Activated CD4-positive, CD25-positive, alpha-beta regulatory T cell (primary cell): ENCODE results near the gene PTCH2.
"Not testable (repeated sequence)": the region's sequence is repeated elsewhere in the genome, so short reads cannot be mapped to it uniquely, and the experiment has no call there.

Experiments
- DNase-seq, 4 experiments: peaks; one replicate each; lab custom pipeline; 2025; lab: John Stamatoyannopoulos, UW

Gene PTCH2

DNA sequence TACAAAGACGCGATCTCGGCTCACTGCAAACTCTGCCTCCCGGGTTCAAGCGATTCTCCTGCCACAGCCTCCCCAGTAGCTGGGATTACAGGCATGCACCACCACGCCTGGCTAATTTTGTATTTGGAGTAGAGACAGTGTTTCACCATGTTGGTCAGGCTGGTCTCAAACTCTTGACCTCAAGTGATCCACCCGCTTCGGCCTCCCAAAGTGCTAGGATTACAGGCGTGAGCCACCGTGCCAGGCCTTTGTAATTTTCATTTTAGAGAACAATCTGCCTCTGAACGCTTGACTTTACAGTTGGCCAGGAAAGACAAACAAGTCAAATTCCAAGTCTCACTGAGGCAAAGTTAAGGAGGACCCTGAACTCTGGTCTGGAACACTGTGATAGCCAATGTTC is 4.8 kb downstream of the PTCH2 start:
- DNase-seq = not testable (repeated sequence)

DNA sequence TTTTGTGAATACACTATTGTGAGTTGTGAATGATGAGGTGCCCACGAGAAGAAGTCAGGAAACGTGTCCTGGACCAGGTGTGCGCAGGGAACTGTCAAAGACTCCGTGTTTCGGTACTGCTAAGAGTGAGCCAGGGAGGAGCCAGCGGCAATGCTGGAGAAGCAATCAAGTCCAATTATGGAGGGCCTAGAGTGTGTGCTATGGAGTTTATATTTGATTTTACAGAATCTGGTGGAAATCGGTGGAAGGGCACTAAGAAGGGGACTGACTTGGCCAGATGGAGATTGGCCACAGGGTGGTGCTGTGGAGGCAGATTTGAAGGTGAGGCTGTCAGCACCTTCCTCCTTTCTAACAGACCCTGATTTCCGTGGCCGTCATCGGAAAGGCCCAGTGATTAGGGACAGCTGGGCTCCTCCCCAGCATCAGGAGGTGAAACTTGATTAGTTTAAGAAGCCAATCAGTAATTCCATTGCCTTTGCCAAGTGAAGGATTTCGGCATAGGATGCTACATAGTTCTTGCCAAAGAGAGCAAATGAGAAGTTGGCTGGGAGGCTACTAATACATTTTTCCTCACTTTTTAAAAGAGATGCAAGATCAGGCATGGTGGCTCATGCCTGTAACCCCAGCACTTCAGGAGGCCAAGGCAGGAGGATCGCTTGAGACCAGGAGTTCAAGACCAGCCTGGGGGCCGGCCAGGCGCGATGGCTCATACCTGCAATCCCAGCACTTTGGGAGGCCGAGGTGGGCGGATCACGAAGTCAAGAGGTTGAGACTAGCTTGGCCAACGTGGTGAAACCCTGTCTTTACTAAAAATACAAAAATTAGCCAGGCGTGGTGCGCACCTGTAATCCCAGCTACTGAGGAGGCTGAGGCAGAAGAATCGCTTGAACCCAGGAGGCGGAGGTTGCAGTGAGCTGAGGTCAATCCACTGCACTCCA is 7.0 kb downstream of the PTCH2 start:
- peak; percentile 72 to 84 (median 78) for DNase-seq

DNA sequence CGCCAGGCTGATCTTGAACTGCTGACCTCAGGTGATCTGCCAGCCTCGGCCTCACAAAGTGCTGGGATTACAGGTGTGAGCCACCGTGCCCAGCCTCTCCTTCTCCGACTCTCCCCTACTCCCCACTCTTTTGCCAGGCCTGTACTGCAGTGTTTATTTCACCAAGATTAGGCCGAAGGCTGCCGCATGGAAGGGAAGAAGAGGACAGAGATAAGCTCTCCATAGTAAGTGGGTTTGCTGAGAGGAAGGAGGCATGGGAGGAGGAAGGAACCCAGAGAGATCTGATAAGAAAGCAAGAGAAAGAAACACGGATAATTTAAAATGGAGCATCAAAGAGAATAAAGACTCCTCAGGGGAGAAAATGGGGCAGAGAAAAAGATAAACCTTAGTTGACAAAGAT is 8.7 kb downstream of the PTCH2 start:
- DNase-seq = no peak

DNA sequence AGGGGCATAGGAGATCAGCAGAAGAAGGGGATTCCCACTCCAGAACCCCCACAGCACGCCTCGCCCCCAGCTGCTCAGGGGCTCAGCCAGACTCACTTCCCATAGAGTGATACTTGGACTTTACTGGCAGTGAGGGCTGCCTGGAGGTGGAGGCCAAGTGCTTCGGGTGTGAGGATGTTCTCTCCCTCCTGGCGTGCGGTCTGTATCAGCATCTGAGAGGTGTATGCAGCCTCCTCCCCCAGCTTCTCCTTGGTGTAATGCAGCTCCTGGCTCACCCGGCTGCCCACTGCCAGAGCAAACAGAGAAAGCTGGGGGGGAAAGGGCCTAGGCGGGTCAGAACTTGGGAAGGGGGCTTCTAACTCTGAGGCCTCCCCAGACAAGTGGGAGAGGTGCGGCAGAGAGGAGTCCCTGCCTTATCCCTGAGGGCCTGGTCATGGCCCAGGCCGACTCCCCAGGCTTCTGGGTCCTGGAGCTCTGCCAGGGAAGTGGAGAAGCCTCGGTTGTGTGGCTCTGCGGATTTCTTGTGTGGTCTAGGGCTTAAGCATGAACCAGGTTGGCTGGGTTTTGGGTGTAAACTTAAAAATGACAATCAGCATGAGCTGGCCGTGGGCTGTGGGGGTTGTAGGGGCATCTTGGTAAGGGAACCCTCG is 10.9 kb downstream of the PTCH2 start:
- DNase-seq = no peak

DNA sequence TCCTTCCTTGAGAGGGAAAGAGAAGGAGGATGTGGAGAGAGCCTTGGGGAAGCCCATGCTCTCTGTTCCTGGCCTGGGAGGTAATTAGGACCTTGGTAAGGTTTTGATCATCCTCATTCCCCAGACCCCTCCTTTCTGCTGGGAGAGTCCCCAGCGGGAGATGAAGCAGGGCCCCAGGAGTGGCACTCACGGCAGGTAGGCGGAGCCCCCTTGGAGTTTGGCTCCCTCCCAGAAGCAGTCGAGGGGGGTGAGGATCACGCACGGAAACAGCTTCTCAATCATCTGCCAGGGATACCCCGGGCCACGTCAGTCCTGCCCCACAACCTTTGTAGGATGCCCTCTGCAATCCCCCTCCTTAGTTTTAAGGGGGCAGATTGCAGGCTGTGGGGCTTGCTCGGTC is 11.5 kb downstream of the PTCH2 start:
- no peak for DNase-seq

DNA sequence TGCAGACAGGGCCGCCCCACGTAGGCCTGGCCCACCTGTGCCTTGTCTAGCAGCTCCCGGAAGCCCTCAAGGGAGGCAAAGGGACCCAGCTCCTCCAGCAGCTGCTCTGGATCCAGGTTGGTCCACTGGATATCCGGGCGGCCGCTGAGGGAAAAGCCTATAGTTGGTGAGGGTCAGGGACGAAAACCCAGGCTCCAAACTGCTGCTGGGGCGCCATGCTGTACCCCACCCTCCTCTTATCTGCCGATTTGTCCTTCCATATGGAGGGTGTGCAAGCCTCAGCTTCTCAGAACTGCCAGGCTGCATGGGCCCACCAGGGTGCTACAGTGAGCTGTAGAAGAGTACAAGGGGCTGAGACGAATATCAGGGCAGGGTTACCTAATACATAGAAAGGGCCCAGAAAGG is 12.2 kb downstream of the PTCH2 start:
- no peak for DNase-seq

DNA sequence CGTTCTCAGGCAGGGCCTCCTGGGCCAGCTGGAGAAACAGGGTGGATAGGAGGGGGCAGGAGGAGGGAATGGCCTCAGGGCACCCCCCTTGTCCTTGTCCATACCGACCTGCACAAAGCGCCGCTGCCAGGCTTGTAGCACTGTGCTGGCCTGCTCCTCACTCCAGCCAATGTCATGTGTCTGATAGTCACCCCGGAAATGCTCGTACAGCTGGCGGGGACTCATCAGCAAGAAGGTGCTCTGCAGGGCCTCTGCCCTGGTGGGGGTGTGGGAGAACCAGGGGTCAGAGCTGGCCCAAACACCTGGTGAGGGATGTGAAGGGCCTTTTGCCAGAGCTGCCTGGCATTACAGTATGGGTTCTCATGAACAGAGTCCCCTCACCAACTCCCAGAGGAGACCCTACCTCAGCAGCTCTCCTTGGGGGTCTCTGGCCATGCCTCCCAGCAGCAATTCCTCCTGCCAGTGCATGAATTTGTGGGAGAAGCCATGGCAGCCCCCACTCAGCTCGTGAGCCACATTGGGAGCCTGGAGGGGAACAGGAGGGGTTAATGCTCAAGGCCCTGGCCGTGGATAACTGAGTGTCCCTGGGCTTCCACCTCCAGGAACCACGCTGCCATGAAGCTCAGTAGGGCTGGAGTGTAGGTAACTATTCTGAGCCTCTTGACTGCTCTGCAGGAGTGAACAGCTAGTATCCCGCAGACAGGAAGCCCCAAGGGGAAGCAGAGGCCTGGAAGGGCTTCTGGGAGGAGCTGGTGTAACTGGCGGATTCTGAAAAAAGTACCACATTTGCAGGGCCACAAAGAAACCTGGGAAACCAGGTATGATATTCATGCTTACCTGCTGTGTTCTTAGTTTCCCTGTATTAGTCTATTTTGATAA is 13.3 kb downstream of the PTCH2 start:
- no peak for DNase-seq

DNA sequence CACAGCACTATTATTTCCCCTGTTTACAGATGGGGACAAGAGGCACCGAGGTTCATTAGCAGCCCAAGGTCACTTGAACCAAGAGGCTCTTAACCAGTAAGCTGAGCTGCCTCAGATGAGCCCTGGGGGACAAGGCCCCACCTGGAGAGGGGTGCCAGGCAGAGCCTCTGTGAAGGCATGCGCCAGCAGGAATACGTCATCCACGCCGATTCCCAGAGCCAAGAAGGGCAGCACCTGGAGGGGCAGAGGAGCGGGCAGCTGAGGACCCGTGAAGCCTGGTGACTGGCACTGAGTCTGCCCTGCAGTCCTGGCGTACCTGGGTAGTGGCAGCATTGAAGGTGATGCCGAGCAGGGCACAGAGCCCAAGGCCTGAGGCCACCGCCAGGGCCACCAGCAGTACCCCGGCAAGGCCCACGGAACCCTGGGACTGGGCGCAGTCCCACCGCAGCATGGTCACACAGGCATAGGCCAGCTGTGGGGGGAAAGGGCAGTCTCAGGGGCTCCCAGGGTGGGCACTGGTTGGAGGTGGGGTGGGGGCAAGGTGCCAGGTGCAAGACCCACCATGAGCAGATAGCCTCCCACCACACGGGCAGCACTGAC is 14.1 kb downstream of the PTCH2 start:
- DNase-seq = no peak

DNA sequence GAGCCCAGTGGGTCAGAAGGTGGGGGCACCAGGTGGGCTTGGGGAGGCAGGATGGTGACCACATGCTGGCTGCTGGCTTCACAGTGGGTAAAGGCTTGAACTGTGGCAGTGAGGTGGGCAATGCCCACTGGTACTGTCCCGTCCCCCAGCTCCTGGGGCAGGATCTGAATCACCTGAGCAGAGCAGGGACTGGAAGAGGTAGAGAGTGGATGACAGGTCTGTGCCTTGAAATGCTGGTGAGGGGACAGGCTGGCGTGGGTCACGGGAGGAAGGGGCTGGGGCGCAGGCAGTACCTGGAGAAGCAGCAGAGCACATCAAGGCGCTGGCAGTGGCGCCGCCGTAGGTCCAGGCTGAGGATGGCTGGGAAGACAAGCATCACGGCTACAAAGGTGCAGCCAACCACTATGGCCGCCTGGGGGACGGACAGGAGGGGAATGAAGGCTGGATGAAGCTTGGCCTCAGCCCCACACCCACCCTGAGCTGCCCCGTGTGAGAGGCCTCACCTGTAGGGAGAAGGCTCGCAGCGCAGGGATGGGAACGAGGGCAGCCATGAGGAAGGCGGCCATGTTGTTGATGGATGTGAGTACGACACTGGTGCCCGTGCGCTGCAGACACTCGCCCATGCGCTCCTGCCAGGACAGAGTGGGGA is 14.9 kb downstream of the PTCH2 start:
- no peak for DNase-seq

DNA sequence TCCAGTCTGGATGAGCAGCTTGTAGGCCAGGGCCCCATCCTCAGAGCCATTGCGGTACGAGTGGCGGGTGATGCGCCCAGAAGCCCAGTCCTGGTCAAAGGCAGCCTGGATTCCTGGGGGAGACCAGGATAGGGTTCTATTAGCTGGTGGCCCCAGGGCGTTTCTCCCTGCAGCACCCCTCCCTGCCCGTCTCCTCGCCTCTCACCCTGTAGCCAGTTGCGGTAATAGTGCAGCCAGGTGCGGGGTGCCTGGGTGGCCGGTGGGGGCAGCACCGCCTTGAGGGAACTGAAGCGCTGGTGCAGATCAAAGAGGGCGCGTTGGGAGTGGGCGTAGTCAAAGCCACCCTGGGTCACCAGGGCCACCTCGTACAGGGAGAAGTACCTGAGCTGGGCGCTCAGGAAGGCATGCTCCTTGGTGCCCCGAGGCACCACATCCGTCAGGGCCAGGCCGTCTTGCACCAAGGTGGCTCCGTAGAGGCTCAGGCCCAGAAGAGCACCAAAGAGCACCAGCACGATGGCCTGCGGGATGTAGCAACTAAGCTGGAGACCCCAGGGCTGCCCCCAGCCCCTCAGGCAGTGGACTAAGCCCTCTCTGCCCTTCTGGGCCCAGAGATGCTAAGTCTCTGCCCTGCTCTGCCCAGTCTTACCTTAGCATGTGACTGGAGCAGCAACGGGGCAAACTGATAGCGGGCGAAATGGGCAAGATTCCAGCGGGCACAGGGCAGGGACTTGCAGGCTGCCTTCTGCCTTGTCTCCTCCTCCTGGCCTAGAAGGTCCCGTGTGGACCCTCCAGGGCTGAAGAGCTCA is 15.7 kb downstream of the PTCH2 start:
- DNase-seq = no peak

DNA sequence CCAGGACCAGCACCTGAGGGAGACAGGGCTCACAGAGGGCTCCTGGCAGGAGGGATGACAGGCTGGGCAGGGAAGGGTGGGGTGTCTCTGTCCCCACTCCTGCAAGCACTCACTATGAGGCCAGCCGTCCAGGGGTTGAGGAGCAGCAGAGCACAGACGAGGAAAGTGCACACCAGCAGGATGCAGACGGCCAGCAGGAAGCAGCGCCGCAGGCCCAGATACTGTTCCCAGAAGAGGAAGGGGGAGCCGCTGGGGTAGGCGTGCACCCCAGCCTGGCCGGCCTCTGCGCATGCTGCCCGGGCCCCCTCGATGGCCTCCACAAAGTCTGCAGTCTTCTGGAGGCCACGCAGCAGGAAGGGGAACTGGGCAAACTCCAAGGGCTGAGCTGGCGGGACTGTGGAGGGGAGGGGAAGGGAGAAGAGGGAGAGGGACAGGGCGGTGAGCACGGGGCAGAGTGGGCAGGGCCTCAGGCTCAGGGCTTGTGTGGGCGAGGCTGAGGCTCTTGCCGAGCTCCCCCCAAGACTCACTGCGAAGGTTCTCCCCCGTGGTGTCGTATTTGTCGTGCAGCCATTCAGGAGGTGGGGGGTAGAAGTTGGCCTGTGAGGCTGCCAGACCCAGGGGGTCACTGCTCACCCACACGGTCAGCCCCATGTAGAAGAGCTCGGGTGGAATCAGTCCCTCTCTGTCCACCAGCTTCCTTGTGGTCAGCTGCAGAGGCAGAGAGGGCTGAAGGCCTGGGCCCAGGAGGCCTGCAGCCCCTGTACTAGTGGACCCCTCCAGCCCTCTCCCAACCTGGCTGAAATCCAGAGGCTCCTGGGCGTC is 16.5 kb downstream of the PTCH2 start:
- no peak for DNase-seq

DNA sequence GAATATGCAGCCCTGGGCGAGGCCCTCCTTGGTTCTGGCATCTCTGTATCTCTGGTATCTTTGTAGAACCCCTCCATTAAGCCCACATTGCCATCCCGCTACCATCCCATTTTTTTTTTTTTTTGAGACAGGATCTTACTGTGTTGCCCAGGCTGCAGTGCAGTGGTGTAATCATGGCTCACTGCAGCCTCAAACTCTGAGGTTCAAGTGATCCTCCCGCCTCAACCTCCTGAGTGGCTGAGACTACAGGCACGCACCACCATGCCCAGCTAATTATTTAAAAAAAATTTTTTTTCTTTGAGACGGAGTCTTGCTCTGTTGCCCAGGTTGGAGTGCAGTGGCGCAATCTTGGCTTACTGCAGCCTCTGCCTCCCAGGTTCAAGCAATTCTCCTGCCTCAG is 18.7 kb downstream of the PTCH2 start:
- DNase-seq = not testable (repeated sequence)

DNA sequence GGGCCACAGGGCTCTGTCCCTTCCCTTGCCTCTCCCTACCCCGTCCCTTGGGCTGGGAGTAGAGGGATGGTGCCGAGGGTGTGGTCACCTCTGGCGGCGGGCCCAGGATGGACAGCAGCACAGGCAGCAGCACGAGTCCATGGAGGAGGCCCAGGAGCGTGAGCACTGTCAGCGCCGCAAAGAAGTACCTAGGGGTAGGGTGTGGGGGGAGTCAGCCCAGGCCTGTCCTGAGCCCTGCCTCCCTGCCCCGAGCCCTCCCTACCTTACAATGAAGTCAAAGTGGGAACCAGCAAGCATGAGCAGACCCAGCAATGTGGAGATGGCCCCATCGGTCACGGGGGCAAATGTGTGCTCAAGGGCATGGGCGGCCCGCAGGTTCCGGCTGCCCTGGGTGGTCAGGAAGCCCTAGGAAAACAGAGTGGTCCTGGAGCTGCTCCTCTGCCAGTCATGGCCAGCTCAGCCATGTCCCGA is 20.0 kb downstream of the PTCH2 start:
- DNase-seq = no peak

DNA sequence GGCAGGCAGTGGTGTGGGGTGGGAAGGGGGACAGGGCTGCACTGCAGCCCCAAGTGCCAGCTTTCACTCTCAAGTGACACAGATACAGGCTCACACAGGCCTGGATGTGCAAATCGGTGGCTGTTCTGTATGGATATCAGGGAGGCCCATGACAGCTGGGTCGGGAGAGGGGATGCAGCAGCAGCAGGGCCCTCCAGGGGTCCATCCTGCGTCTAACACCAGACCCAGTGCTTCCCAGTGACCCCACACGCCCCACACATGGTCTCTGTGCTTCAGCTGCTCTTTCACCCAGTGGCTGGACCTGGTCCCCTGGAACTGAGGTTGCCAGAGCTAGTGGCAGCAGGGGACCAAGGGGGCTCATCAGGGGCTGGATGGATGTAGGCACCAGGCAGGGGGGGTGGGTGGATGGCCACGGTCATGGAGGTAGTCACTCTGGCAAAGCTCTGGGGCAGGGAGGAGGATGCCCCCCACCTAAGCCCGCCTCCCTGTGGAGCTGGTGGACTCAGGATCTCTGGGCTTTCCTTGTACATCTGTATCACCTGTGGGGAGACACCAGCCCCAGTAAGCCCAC is 20.8 kb downstream of the PTCH2 start:
- no peak for DNase-seq

DNA sequence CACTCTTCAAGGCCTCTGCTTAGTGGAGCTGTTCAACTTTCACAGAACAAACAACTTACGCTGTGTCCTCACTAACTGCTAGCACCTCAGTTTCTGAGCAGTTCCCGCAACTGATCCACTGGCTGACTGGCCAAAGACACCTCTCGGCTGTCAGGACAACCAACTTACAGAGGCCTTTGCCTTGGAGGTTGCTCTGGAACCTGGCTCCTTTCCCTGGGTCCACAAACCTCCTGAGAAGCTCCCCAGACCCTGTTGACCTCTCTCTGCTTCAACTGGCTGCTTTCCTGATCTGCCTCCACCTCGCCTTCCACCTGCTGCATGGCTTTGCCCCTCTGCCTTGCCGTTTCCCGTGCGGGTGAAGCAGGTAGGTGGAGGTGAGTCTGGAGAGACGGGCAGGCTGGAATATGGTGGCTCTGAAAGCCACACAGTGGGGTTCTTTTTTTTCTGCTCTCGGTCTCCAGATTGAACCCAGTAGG is 21.8 kb downstream of the PTCH2 start:
- no peak for DNase-seq

DNA sequence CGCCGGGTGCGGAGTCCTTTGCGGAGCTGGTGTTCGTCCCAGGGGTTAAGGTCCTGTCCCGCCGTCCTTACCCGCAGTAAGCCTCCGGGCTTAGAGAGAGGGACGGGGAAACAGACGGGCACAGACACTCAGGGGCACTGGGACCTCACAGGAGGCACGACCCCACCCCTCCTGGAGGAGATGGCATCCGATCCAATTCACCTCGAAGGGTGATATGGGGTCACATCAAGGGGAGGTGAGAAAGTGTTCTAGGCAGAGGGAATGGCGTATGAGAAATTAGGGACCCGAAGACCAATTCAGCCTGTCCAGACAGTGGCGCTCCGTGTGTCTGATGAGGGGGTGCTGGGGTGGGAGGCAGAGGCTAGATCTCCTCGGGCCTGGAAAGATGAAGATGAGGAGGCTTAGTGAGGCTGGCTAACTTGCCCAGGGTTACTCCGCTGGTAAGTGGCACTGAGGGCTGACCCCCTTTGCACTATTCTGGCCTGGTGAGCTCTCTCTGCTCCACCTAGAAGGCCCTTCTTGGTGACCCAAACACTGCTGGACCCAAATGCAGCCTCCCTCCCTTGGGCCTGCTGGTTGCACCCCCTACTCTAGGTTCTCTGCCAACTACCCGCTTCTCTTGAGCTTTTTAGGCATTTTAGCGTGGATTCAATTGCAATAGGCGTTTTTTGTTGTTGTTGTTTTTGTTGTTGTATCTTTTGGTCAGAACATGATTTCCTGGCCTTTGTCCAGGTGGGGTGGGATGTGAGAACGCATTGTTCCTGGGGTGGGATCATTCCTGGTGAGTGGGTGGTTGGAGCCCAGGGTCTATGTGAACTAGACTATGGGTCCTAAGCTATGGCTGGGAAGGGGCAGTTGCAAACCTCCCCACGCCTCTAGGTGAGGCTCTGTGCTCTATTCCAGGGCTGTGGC is 22.5 kb downstream of the PTCH2 start:
- DNase-seq = no peak

DNA sequence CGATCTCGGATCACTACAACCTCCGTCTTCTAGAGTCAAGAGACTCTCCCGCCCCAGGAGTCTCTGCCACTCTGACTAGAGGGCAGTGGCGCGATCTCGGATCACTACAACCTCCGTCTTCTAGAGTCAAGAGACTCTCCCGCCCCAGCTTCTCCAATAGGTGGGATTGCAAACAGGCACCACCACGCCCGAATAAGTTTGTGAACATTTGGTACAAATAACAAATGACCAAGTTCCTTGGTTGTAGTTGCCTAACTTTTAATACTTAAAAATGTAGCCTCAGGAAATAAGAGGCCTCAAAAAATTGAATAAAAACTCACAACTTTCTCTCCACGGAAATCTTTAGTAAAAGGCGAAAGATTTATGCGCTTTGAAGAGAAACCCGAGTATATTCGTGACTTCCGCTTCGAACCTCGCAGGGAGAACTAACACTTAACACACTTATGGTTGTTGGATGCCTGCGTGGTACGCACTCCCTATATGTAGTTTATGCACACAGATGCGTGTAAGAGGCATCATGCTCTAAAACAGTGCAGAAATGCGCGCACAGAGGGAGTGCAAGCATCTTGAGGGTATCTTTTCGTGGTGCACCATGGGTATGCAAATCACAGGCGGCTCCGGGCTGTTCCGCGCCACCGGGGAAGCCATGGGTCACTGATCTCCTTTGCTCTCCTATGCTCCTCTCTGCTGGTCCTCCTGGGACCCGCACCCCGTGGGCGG is 23.3 kb downstream of the PTCH2 start:
- DNase-seq = peak; percentile 54 to 70 (median 62)
